Loucy (cell line): ENCODE data around the gene PPP2R5C.

ENCODE experiments used
- EZH2phosphoT487 ChIP-seq: fragments of 200-600 bp; IDR thresholded peaks from 2 replicates; pipeline ENCODE4 v1.6.1; 2018; ENCODE audit warnings: antibody characterized with exemption, mild to moderate bottlenecking, moderate library complexity, borderline replicate concordance
- TF ChIP-seq, protein P1 (sequence below): fragments of 200-600 bp; sonication (generic); conservative IDR thresholded peaks from 2 replicates; pipeline ENCODE4 v1.5.1; 2014; ENCODE audit warnings: mild to moderate bottlenecking, antibody characterized with exemption, low read length

GRCh38 chr14:101889366-101889765 lies 127.9 kb downstream of the PPP2R5C start:
- TF ChIP-seq, protein P1, sequence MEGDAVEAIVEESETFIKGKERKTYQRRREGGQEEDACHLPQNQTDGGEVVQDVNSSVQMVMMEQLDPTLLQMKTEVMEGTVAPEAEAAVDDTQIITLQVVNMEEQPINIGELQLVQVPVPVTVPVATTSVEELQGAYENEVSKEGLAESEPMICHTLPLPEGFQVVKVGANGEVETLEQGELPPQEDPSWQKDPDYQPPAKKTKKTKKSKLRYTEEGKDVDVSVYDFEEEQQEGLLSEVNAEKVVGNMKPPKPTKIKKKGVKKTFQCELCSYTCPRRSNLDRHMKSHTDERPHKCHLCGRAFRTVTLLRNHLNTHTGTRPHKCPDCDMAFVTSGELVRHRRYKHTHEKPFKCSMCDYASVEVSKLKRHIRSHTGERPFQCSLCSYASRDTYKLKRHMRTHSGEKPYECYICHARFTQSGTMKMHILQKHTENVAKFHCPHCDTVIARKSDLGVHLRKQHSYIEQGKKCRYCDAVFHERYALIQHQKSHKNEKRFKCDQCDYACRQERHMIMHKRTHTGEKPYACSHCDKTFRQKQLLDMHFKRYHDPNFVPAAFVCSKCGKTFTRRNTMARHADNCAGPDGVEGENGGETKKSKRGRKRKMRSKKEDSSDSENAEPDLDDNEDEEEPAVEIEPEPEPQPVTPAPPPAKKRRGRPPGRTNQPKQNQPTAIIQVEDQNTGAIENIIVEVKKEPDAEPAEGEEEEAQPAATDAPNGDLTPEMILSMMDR: no peak
- TF ChIP-seq EZH2phosphoT487: no peak
